ENCODE data around the gene CNTN4.

Gene CNTN4

GRCh38 chr3:2898591-2899353 lies 800.1 kb downstream of the CNTN4 start:
- Histone ChIP-seq H3K4me2 (ENCODE audit: insufficient read depth, low read length, poor library complexity, severe bottlenecking) (no peak overlapping the region), H2AFZ (ENCODE audit: low read length) (no peak overlapping the region), H3K36me3 (replicated peaks in 1 of 2; ENCODE audit: control insufficient read depth in 2 of 2, insufficient read depth in 2 of 2, low read length in 2 of 2) (no peaks in the 10 kb centered on the region), H4K8ac (ENCODE audit: low read depth, low read length) (no peak overlapping the region), H2BK120ac (ENCODE audit: low read depth, low read length) (no peak overlapping the region), H4K91ac (ENCODE audit: low read depth, low read length, poor library complexity) (no peak overlapping the region), H3K14ac (ENCODE audit: low read length) (no peak overlapping the region), H3K18ac (ENCODE audit: low read length) (no peak overlapping the region), H3K27me3 (ENCODE audit: control insufficient read depth in 3 of 3, insufficient read depth in 3 of 3, low read depth in 1 of 3, low read length in 3 of 3) (no peaks in the 10 kb centered on the region), H3K4me3 (ENCODE audit: low read length in 2 of 2) (no peak overlapping the region), H2BK5ac (ENCODE audit: low read length) (no peak overlapping the region), H3K4ac (ENCODE audit: low read length) (no peak overlapping the region), H3K79me1 (ENCODE audit: low read depth, low read length) (no peaks in the 10 kb centered on the region), H2BK15ac (ENCODE audit: low read length) (no peak overlapping the region), H3K9ac (ENCODE audit: low read depth, low read length, poor library complexity) (no peak overlapping the region), H3K4me1 (ENCODE audit: control insufficient read depth in 2 of 2, insufficient read depth in 1 of 2, low read depth in 1 of 2, low read length in 2 of 2) (peaks cover 2 to 7% of the 10 kb centered on the region in 2 donors), H2AK5ac (ENCODE audit: low read depth, low read length) (no peak overlapping the region), H3K23ac (ENCODE audit: low read depth, low read length, poor library complexity) (no peak overlapping the region), H3K27ac (replicated peaks; ENCODE audit: low read length) (no peak overlapping the region), H2BK12ac (ENCODE audit: low read length) (no peak overlapping the region), H3K9me3 (replicated peaks in 1 of 2; ENCODE audit: control insufficient read depth in 2 of 2, insufficient read depth in 1 of 2, low read depth in 1 of 2, low read length in 2 of 2) (no peaks in the 10 kb centered on the region)
- no CpG with 5 or more reads among the region's 1 CpG for WGBS, 2 donors (ENCODE audit: extremely low coverage in 2 of 2, insufficient read length in 2 of 2, insufficient replicate concordance in 1 of 2)
- DNase-seq (ENCODE audit: low spot score), result no peak

- WGBS, 2 donors (ENCODE audit: extremely low coverage in 2 of 2, insufficient read length in 2 of 2, insufficient replicate concordance in 1 of 2), result no CpG with 5 or more reads among the region's 2 CpGs
Observed at GRCh38 chr3:2904054-2904453, 805.4 kb downstream of the CNTN4 start.

GRCh38 chr3:2908693-2909351 lies 810.2 kb downstream of the CNTN4 start:
- WGBS, 2 donors (ENCODE audit: extremely low coverage in 2 of 2, insufficient read length in 2 of 2, insufficient replicate concordance in 1 of 2), result no CpG with 5 or more reads among the region's 5 CpGs
- Histone ChIP-seq H2BK12ac (ENCODE audit: low read length) (no peak overlapping the region), H3K4ac (ENCODE audit: low read length) (no peak overlapping the region), H3K4me1 (ENCODE audit: control insufficient read depth in 2 of 2, insufficient read depth in 1 of 2, low read depth in 1 of 2, low read length in 2 of 2) (peaks cover 0 to 1% of the 10 kb centered on the region in 2 donors), H3K4me2 (ENCODE audit: insufficient read depth, low read length, poor library complexity, severe bottlenecking) (no peak overlapping the region), H4K8ac (ENCODE audit: low read depth, low read length) (no peak overlapping the region), H3K14ac (ENCODE audit: low read length) (no peak overlapping the region), H3K18ac (ENCODE audit: low read length) (no peak overlapping the region), H3K9me3 (replicated peaks in 1 of 2; ENCODE audit: control insufficient read depth in 2 of 2, insufficient read depth in 1 of 2, low read depth in 1 of 2, low read length in 2 of 2) (no peaks in the 10 kb centered on the region), H2BK5ac (ENCODE audit: low read length) (no peak overlapping the region), H2AFZ (ENCODE audit: low read length) (no peak overlapping the region), H4K91ac (ENCODE audit: low read depth, low read length, poor library complexity) (no peak overlapping the region), H3K9ac (ENCODE audit: low read depth, low read length, poor library complexity) (no peak overlapping the region), H3K27ac (replicated peaks; ENCODE audit: low read length) (no peak overlapping the region), H3K79me1 (ENCODE audit: low read depth, low read length) (no peaks in the 10 kb centered on the region), H2BK15ac (ENCODE audit: low read length) (no peak overlapping the region), H3K23ac (ENCODE audit: low read depth, low read length, poor library complexity) (no peak overlapping the region), H3K27me3 (ENCODE audit: control insufficient read depth in 3 of 3, insufficient read depth in 3 of 3, low read depth in 1 of 3, low read length in 3 of 3) (no peaks in the 10 kb centered on the region), H3K4me3 (ENCODE audit: low read length in 2 of 2) (no peak overlapping the region), H2BK120ac (ENCODE audit: low read depth, low read length) (no peak overlapping the region), H3K36me3 (replicated peaks in 1 of 2; ENCODE audit: control insufficient read depth in 2 of 2, insufficient read depth in 2 of 2, low read length in 2 of 2) (no peaks in the 10 kb centered on the region), H2AK5ac (ENCODE audit: low read depth, low read length) (no peak overlapping the region)
- DNase-seq (ENCODE audit: low spot score), result no peak

More at GRCh38 chr3:2904054-2904453, 805.4 kb downstream of the CNTN4 start:
- H3K9ac ChIP-seq (ENCODE audit: low read depth, low read length, poor library complexity), result no peak overlapping the region
- no peak overlapping the region for H2BK5ac ChIP-seq (ENCODE audit: low read length)
- H2AFZ ChIP-seq (ENCODE audit: low read length), result no peak overlapping the region
- no peaks in the 10 kb centered on the region for H3K27me3 ChIP-seq (ENCODE audit: control insufficient read depth in 3 of 3, insufficient read depth in 3 of 3, low read depth in 1 of 3, low read length in 3 of 3)
- no peak overlapping the region for H4K91ac ChIP-seq (ENCODE audit: low read depth, low read length, poor library complexity)
- H3K79me1 ChIP-seq (ENCODE audit: low read depth, low read length), result no peaks in the 10 kb centered on the region
- no peak overlapping the region for H2BK12ac ChIP-seq (ENCODE audit: low read length)
- no peak overlapping the region for H3K4me2 ChIP-seq (ENCODE audit: insufficient read depth, low read length, poor library complexity, severe bottlenecking)
- no peak overlapping the region for H3K4me3 ChIP-seq (ENCODE audit: low read length in 2 of 2)
- H2AK5ac ChIP-seq (ENCODE audit: low read depth, low read length), result no peak overlapping the region
- H3K27ac ChIP-seq (replicated peaks; ENCODE audit: low read length), result no peak overlapping the region
- H3K4me1 ChIP-seq (ENCODE audit: control insufficient read depth in 2 of 2, insufficient read depth in 1 of 2, low read depth in 1 of 2, low read length in 2 of 2), result no peaks in the 10 kb centered on the region
- no peak overlapping the region for H3K4ac ChIP-seq (ENCODE audit: low read length)
- H3K23ac ChIP-seq (ENCODE audit: low read depth, low read length, poor library complexity), result no peak overlapping the region
- H4K8ac ChIP-seq (ENCODE audit: low read depth, low read length), result no peak overlapping the region
- no peak overlapping the region for H3K14ac ChIP-seq (ENCODE audit: low read length)
- DNase-seq (ENCODE audit: low spot score), result no peak
- no peaks in the 10 kb centered on the region for H3K9me3 ChIP-seq (replicated peaks in 1 of 2; ENCODE audit: control insufficient read depth in 2 of 2, insufficient read depth in 1 of 2, low read depth in 1 of 2, low read length in 2 of 2)
- H3K36me3 ChIP-seq (replicated peaks in 1 of 2; ENCODE audit: control insufficient read depth in 2 of 2, insufficient read depth in 2 of 2, low read length in 2 of 2), result no peaks in the 10 kb centered on the region
- no peak overlapping the region for H2BK120ac ChIP-seq (ENCODE audit: low read depth, low read length)
- H3K18ac ChIP-seq (ENCODE audit: low read length), result no peak overlapping the region
- H2BK15ac ChIP-seq (ENCODE audit: low read length), result no peak overlapping the region

- no peak overlapping the region for H3K9ac ChIP-seq (ENCODE audit: low read depth, low read length, poor library complexity)
- H3K79me1 ChIP-seq (ENCODE audit: low read depth, low read length), result no peaks in the 10 kb centered on the region
- H3K9me3 ChIP-seq (replicated peaks in 1 of 2; ENCODE audit: control insufficient read depth in 2 of 2, insufficient read depth in 1 of 2, low read depth in 1 of 2, low read length in 2 of 2), result no peaks in the 10 kb centered on the region
- no CpG with 5 or more reads among the region's 2 CpGs for WGBS, 2 donors (ENCODE audit: extremely low coverage in 2 of 2, insufficient read length in 2 of 2, insufficient replicate concordance in 1 of 2)
- H3K27me3 ChIP-seq (ENCODE audit: control insufficient read depth in 3 of 3, insufficient read depth in 3 of 3, low read depth in 1 of 3, low read length in 3 of 3), result no peaks in the 10 kb centered on the region
- DNase-seq (ENCODE audit: low spot score), result no peak
- no peak overlapping the region for H4K8ac ChIP-seq (ENCODE audit: low read depth, low read length)
- no peak overlapping the region for H3K27ac ChIP-seq (replicated peaks; ENCODE audit: low read length)
- no peak overlapping the region for H2BK12ac ChIP-seq (ENCODE audit: low read length)
- no peaks in the 10 kb centered on the region for H3K36me3 ChIP-seq (replicated peaks in 1 of 2; ENCODE audit: control insufficient read depth in 2 of 2, insufficient read depth in 2 of 2, low read length in 2 of 2)
- H3K23ac ChIP-seq (ENCODE audit: low read depth, low read length, poor library complexity), result no peak overlapping the region
- H3K18ac ChIP-seq (ENCODE audit: low read length), result no peak overlapping the region
- H2BK5ac ChIP-seq (ENCODE audit: low read length), result no peak overlapping the region
- H3K4me3 ChIP-seq (ENCODE audit: low read length in 2 of 2), result no peak overlapping the region
- no peak overlapping the region for H3K4me2 ChIP-seq (ENCODE audit: insufficient read depth, low read length, poor library complexity, severe bottlenecking)
- no peak overlapping the region for H2BK120ac ChIP-seq (ENCODE audit: low read depth, low read length)
- H3K4ac ChIP-seq (ENCODE audit: low read length), result no peak overlapping the region
- no peak overlapping the region for H4K91ac ChIP-seq (ENCODE audit: low read depth, low read length, poor library complexity)
- no peak overlapping the region for H2AFZ ChIP-seq (ENCODE audit: low read length)
- H2AK5ac ChIP-seq (ENCODE audit: low read depth, low read length), result no peak overlapping the region
- H3K4me1 ChIP-seq (ENCODE audit: control insufficient read depth in 2 of 2, insufficient read depth in 1 of 2, low read depth in 1 of 2, low read length in 2 of 2), result peaks cover 0 to 1% of the 10 kb centered on the region in 2 donors
- no peak overlapping the region for H3K14ac ChIP-seq (ENCODE audit: low read length)
- no peak overlapping the region for H2BK15ac ChIP-seq (ENCODE audit: low read length)
Observed at GRCh38 chr3:2910997-2911396, 812.3 kb downstream of the CNTN4 start.

Data from neuronal stem cell (in vitro differentiated cells).